ENCODE measurements around the gene LGALS14. TPM values are rescaled to one million over a fixed set of nuclear protein-coding genes. Genes with fewer than 3 reads are reported as not detected.
A peak's percentile ranks its signal among the peaks of the same experiment; 100 is the strongest.

Gene LGALS14
- total RNA-seq, 2 experiments from 2014 or later, result 1.8 TPM; not detected in 1

GRCh38 chr19:39735688-39736087 lies 31.4 kb downstream of the LGALS14 start:
- ATAC-seq (no peak), DNase-seq (no peak)
- Mint-ChIP-seq H3K36me3 (ENCODE audit: low read depth) (no peaks in the 10 kb centered on the region), H3K9me3 (no peaks in the 10 kb centered on the region), H3K27me3 (peaks cover 19% of the 10 kb centered on the region), H3K27ac (no peak overlapping the region), H3K4me3 (no peak overlapping the region), H3K4me1 (ENCODE audit: low read depth) (peaks cover 14% of the 10 kb centered on the region)
- ChIA-PET CTCF (no interaction called here), POLR2A (no interaction called here)
- intact Hi-C loops (cut with micrococcal nuclease), result no loop called here
- no peak for TF ChIP-seq CTCF (IDR thresholded peaks at IDR 0.05)

GRCh38 chr19:39736088-39736487 lies 31.8 kb downstream of the LGALS14 start:
- H3K9me3 Mint-ChIP-seq, result no peaks in the 10 kb centered on the region
- ATAC-seq, result no peak
- H3K27ac Mint-ChIP-seq, result no peak overlapping the region
- DNase-seq, result peak; percentile 33
- peaks cover 16% of the 10 kb centered on the region for H3K4me1 Mint-ChIP-seq (ENCODE audit: low read depth)
- CTCF ChIA-PET, result no interaction called here
- H3K36me3 Mint-ChIP-seq (ENCODE audit: low read depth), result no peaks in the 10 kb centered on the region
- POLR2A ChIA-PET, result no interaction called here
- no peak for TF ChIP-seq CTCF (IDR thresholded peaks at IDR 0.05)
- H3K4me3 Mint-ChIP-seq, result no peak overlapping the region
- intact Hi-C loops (cut with micrococcal nuclease), result no loop called here
- H3K27me3 Mint-ChIP-seq, result peaks cover 18% of the 10 kb centered on the region

- Mint-ChIP-seq H3K36me3 (ENCODE audit: low read depth) (no peaks in the 10 kb centered on the region), H3K27me3 (peaks cover 18% of the 10 kb centered on the region), H3K4me3 (no peak overlapping the region), H3K4me1 (ENCODE audit: low read depth) (peaks cover 18% of the 10 kb centered on the region), H3K9me3 (no peaks in the 10 kb centered on the region), H3K27ac (no peak overlapping the region)
- CTCF ChIA-PET, result no interaction called here
- intact Hi-C loops (cut with micrococcal nuclease), result no loop called here
- no peak for DNase-seq
- TF ChIP-seq CTCF (IDR thresholded peaks at IDR 0.05), result no peak
- POLR2A ChIA-PET, result no interaction called here
- ATAC-seq, result no peak
Observed at GRCh38 chr19:39737351-39737750, 33.1 kb downstream of the LGALS14 start.

- ChIA-PET CTCF (no interaction called here), POLR2A (no interaction called here)
- Mint-ChIP-seq H3K27ac (no peak within 1 kb of the TSS), H3K4me3 (no peak within 1 kb of the TSS), H3K36me3 (ENCODE audit: low read depth) (no peaks in the 10 kb centered on the region), H3K9me3 (no peaks in the 10 kb centered on the region), H3K4me1 (ENCODE audit: low read depth) (peaks cover 18% of the 10 kb centered on the region), H3K27me3 (peaks cover 22% of the 10 kb centered on the region)
- ATAC-seq (no peak), DNase-seq (no peak)
- intact Hi-C loops (cut with micrococcal nuclease), result no loop called here
- TF ChIP-seq CTCF (IDR thresholded peaks at IDR 0.05), result no peak
Observed at GRCh38 chr19:39737891-39738290, 33.6 kb downstream of the LGALS14 start, which contains the start of gene CLC. Gene CLC, minus strand, starts transcription at chr19:39738029. Its CDS starts 77 bp downstream, at chr19:39737952.

- intact Hi-C loops (cut with micrococcal nuclease), result no loop called here
- Mint-ChIP-seq H3K4me3 (no peak overlapping the region), H3K27ac (no peak overlapping the region), H3K4me1 (ENCODE audit: low read depth) (peaks cover 18% of the 10 kb centered on the region), H3K27me3 (peaks cover 26% of the 10 kb centered on the region), H3K36me3 (ENCODE audit: low read depth) (no peaks in the 10 kb centered on the region), H3K9me3 (no peaks in the 10 kb centered on the region)
- ATAC-seq (no peak), DNase-seq (no peak)
- ChIA-PET CTCF (interaction anchor here (0.6 kb wide), 1 partner anchor 67 kb away, joined by 3 read pairs; no protein-coding TSS in a partner anchor), POLR2A (no interaction called here)
- no peak for TF ChIP-seq CTCF (IDR thresholded peaks at IDR 0.05)
Observed at GRCh38 chr19:39738814-39739213, 34.5 kb downstream of the LGALS14 start.

Measured in activated CD8-positive, alpha-beta T cell treated with anti-CD3 and anti-CD28 coated beads for 36 hours (primary cell).